ENCODE data around the gene ATF3.
A peak's percentile ranks its signal among the peaks of the same experiment; 100 is the strongest.

The ATF3 gene

GRCh38 chr1:212608392-212608958, at the start of gene ATF3:
Gene ATF3, plus strand, starts transcription at chr1:212608761. Its CDS starts 6,261 bp downstream, at chr1:212615022.
- in situ Hi-C loops (cut with HindIII; ENCODE audit: low pct_ligation_motif_present, low sequenced_read_pairs): no loop called here
- Histone ChIP-seq H3K27ac (peak within 1 kb of the TSS; percentile 84), H3K4me3 (ENCODE audit: low read depth, low read length) (peak within 1 kb of the TSS; percentile 79), H3K27me3 (replicated peaks) (peaks cover 29% of the 10 kb centered on the region), H3K36me3 (replicated peaks) (no peaks in the 10 kb centered on the region)
- TF ChIP-seq, protein P1, sequence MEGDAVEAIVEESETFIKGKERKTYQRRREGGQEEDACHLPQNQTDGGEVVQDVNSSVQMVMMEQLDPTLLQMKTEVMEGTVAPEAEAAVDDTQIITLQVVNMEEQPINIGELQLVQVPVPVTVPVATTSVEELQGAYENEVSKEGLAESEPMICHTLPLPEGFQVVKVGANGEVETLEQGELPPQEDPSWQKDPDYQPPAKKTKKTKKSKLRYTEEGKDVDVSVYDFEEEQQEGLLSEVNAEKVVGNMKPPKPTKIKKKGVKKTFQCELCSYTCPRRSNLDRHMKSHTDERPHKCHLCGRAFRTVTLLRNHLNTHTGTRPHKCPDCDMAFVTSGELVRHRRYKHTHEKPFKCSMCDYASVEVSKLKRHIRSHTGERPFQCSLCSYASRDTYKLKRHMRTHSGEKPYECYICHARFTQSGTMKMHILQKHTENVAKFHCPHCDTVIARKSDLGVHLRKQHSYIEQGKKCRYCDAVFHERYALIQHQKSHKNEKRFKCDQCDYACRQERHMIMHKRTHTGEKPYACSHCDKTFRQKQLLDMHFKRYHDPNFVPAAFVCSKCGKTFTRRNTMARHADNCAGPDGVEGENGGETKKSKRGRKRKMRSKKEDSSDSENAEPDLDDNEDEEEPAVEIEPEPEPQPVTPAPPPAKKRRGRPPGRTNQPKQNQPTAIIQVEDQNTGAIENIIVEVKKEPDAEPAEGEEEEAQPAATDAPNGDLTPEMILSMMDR (IDR thresholded peaks at IDR 0.05; ENCODE audit: low read depth, low read length, missing control alignments): no peak
- peak; percentile 99 for DNase-seq

- Histone ChIP-seq H3K4me3 (ENCODE audit: low read depth, low read length) (no peak overlapping the region), H3K36me3 (replicated peaks) (no peaks in the 10 kb centered on the region), H3K27me3 (replicated peaks) (no peaks in the 10 kb centered on the region), H3K27ac (no peak overlapping the region)
- TF ChIP-seq, protein P1 (IDR thresholded peaks at IDR 0.05; ENCODE audit: low read depth, low read length, missing control alignments): no peak
- no peak for DNase-seq
- in situ Hi-C loops (cut with HindIII; ENCODE audit: low pct_ligation_motif_present, low sequenced_read_pairs): no loop called here
Observed at GRCh38 chr1:212559929-212560328, 48.6 kb upstream of the ATF3 start.

GRCh38 chr1:212560933-212561460, 47.6 kb upstream of the ATF3 start:
- in situ Hi-C loops (cut with HindIII; ENCODE audit: low pct_ligation_motif_present, low sequenced_read_pairs): no loop called here
- peak overlapping the region; percentile 62 for H3K27ac ChIP-seq

DNA sequence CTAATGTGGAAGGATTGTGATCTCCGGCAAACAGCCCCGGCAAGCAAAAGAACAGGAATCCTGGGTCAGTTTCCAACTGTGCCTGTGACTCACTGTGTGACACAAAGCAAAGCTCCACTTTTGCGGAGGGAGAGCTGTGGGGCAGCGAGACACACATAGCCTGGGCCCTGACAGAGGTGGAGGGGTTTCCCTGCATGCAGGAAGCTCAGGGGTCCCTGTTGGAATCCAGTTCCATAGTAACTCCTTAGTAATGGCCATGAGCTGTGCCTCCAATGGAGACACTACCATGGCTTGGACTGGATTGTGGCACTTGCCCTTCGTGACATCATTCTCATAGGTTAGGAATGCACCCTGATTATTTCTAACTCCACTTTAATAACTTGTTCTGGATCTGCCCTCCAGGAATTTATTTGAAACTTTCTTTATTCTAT, 47.0 kb upstream of the ATF3 start:
- TF ChIP-seq, protein P1 (IDR thresholded peaks at IDR 0.05; ENCODE audit: low read depth, low read length, missing control alignments): no peak
- peak overlapping the region; percentile 62 for H3K27ac ChIP-seq
- no peaks in the 10 kb centered on the region for H3K27me3 ChIP-seq (replicated peaks)
- no peak overlapping the region for H3K4me3 ChIP-seq (ENCODE audit: low read depth, low read length)
- DNase-seq: peak; percentile 80
- in situ Hi-C loops (cut with HindIII; ENCODE audit: low pct_ligation_motif_present, low sequenced_read_pairs): no loop called here
- no peaks in the 10 kb centered on the region for H3K36me3 ChIP-seq (replicated peaks)

More at GRCh38 chr1:212560933-212561460, 47.6 kb upstream of the ATF3 start:
- TF ChIP-seq, protein P1 (IDR thresholded peaks at IDR 0.05; ENCODE audit: low read depth, low read length, missing control alignments): no peak
- no peak for DNase-seq
- H3K4me3 ChIP-seq (ENCODE audit: low read depth, low read length): no peak overlapping the region
- H3K36me3 ChIP-seq (replicated peaks): no peaks in the 10 kb centered on the region
- H3K27me3 ChIP-seq (replicated peaks): no peaks in the 10 kb centered on the region

GRCh38 chr1:212562771-212563170, 45.8 kb upstream of the ATF3 start:
- no peaks in the 10 kb centered on the region for H3K27me3 ChIP-seq (replicated peaks)
- H3K4me3 ChIP-seq (ENCODE audit: low read depth, low read length): no peak overlapping the region
- DNase-seq: no peak
- no peaks in the 10 kb centered on the region for H3K36me3 ChIP-seq (replicated peaks)
- TF ChIP-seq, protein P1 (IDR thresholded peaks at IDR 0.05; ENCODE audit: low read depth, low read length, missing control alignments): no peak
- in situ Hi-C loops (cut with HindIII; ENCODE audit: low pct_ligation_motif_present, low sequenced_read_pairs): no loop called here
- H3K27ac ChIP-seq: no peak overlapping the region

GRCh38 chr1:212565079-212565478, 43.5 kb upstream of the ATF3 start:
- no peaks in the 10 kb centered on the region for H3K36me3 ChIP-seq (replicated peaks)
- in situ Hi-C loops (cut with HindIII; ENCODE audit: low pct_ligation_motif_present, low sequenced_read_pairs): no loop called here
- H3K4me3 ChIP-seq (ENCODE audit: low read depth, low read length): no peak overlapping the region
- TF ChIP-seq, protein P1 (IDR thresholded peaks at IDR 0.05; ENCODE audit: low read depth, low read length, missing control alignments): no peak
- no peak overlapping the region for H3K27ac ChIP-seq
- no peak for DNase-seq
- H3K27me3 ChIP-seq (replicated peaks): no peaks in the 10 kb centered on the region
